GM18873 (cell line): ENCODE results near the gene C2orf49.

Source experiments
- ATAC-seq: cut with Tn5 transposase; IDR thresholded peaks from one replicate; pipeline ENCODE4 v1.9.1; 2021; ENCODE audit warnings: mild to moderate bottlenecking, moderate library complexity, moderate number of reproducible peaks; ENCODE audit not compliant: unreplicated experiment, low FRiP score

The C2orf49 gene

DNA sequence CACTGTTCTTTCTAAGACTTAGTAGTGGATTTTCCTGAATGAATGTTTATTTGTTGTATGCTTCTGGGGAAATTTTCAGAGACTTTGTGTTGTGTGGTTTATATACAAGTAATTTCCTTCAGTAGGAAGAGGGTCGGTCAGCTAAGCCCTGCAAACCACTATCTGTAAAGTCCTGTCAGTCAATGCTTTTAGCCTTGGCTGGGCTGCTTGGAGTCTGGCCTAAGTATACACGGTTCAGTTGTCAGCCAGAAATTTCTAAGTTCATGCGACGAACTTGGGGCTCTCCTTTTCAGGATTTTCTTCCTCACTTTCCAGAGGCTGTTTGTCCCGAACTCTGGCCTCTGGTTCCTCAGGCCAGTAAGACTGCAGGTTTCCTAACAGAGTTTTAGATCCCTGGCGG is 21.3 kb downstream of the C2orf49 start:
- ATAC-seq = no peak

GRCh38 chr2:105361102-105361889 is 24.0 kb downstream of the C2orf49 start:
- ATAC-seq = no peak

GRCh38 chr2:105362862-105363591 is 25.7 kb downstream of the C2orf49 start:
- no peak for ATAC-seq

DNA sequence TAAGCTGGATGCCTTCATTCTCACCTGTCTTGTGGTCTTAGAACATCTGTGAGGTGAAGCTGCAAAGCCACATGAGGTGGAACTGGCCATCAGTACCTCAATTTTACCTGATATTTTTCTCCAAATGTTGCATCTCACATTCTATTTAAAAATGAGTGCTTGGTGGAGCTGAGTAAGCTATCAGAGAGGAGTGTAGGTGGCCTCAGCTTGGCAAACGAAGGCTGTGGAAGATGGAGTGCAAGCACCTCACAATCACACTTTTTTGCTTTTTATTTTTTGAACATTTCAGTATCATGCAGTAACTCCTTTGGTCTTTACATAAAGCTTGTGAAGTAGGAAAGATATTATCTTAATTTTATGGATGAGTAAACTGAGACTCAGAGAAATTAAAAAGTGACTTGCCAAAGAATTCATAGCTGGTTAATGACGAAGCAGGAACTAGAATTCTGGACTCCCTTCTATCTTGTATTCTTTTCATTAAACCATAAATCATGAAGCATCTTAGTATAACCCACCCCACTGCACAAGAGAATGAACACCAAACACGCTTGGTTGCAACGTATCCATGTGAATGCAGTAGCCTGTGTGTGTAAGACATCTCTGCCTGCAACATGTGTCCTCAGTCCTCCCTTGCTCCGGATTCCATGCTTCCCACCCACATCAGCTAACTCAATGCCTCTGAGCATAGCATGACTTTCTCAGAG is 27.2 kb downstream of the C2orf49 start:
- ATAC-seq = no peak

DNA sequence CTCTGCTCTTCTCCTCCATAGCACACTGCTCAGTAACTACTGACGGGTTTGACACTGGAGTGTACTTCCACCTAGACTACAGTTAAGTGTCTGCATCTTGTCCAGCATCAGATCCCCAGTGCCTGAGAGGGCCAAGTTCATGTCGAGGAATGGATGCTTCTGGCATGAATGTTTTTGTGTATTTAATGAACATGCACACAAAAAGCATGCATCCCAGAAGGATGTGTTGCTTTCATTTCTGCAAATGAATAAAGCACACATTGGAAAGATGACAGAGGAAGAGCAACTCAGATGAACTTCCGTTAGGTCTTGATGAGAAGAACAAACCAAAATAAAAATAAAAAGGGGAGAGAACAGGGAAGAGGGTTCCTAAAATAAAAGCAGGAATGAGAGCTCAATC is 27.9 kb downstream of the C2orf49 start:
- ATAC-seq = no peak

DNA sequence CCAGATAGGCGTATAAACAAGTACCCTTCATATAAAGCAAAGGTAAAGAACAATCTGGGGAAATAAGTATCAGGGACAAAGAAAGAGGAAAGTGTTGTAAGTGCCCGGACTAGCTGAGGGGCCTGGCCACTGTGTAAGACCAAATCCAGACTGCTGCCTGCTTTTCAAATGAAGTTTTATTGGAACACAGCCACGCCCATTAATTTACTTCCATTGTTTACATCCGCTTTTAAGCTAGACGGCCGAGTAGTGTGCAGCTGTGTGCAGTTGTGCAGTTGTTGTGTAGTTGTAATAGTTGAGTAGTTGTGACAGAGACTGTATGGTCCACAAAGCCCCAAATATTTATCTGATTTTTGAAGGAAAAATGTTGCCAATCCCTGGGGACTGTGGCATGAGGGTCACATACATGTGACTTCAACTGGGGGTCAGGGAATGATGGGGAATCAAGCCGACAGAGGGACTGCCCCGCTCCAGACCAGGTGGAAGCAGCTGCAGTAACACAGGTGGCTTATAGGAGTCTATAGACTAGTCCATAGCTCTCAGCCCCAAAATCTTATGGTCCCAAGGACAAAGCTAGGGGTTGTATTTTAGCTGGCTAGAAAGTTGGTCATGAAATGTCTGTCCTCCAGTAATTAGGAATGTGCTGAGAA is 31.5 kb downstream of the C2orf49 start:
- no peak for ATAC-seq

- peak; percentile 92 for ATAC-seq
These were observed 32.7 kb downstream of the C2orf49 start for GRCh38 chr2:105369777-105370690.

GRCh38 chr2:105371156-105371555 is 33.8 kb downstream of the C2orf49 start:
- no peak for ATAC-seq

- ATAC-seq = no peak
These were observed 34.5 kb downstream of the C2orf49 start for GRCh38 chr2:105371810-105372209.

- ATAC-seq = no peak
These were observed 36.0 kb downstream of the C2orf49 start for GRCh38 chr2:105373344-105373781.

DNA sequence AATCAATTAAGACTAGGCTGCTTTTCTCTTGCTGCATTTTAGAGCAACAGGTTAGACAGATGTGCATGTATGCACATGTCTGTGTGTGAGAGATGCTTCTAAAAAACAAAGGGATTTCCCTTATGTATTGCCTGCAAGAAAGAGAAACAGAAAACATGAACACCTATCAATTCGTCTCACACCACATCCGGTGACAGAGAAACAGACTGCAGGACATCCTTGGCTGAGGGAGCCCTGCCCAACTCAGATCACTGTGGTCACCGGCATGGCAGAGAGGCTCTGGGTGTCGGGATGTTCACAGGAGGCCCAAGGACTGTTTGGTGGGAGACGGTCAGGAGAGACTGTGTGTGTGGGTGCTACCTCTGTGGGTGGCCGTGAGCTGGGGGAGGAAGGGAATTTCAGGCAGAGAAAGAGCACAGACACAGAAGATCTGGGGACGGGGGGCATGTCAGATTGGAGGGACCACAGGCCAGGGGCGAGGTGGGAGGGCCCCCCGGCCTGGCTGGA is 36.6 kb downstream of the C2orf49 start:
- ATAC-seq = peak; percentile 84

- ATAC-seq = no peak
These were observed 37.7 kb downstream of the C2orf49 start for GRCh38 chr2:105375001-105375561.

DNA sequence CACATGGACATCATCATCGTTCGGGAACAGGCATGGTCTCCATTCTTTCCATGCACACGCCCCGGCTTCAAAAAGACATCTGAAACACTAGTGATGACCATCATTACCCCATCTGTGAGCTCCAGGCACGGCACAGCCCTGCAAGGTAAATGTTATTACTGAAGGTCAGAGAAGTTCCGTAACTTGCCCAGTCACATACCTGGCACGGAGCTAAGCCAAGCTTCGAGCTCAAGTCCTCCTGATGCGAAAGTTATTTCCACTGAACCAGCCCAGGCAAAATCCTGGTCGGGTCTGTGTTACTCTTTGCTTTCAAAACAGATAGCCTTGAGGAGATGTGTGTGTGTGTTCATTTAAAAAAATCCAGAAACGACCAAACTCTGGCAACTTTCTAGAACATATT is 38.7 kb downstream of the C2orf49 start:
- ATAC-seq = no peak

DNA sequence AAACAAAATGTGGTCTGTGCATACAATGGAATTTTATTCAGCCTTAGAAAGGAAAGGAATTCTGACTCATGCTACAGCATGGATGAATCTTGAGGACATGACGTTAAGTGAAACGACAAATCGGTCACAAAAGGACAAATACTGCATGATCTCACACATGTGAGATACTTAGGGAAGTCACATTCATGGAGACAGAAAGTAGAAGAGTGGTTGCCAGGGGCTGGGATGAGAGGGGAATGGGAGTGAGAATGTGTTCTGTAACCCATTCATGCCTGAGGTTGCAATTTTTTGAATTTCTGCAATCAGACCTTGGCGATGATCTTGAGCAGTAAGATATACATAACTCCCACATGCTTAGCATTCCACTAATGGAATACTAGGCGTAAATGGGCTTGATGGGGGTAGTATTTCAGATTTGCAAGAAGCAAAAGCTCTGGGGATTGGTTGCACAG is 39.5 kb downstream of the C2orf49 start:
- no peak for ATAC-seq

DNA sequence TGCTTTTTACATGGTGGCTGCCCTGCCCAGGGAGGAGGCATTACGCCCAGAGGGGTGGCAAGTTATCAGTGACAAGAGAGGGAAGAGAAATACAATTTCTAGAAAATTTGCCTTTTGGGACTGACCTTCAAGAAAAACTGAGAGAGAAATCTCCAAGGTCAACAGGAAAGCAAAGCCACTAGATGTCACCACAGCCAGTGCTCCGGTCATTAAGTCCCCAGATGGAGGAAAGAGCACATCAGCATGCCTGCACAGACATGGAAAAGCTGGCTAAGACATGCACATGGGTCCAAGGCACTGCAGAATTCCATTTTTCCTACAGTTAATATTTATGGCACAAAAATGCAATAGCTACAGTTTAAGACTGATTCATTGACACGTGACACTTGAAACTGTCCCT is 40.5 kb downstream of the C2orf49 start:
- ATAC-seq = no peak

DNA sequence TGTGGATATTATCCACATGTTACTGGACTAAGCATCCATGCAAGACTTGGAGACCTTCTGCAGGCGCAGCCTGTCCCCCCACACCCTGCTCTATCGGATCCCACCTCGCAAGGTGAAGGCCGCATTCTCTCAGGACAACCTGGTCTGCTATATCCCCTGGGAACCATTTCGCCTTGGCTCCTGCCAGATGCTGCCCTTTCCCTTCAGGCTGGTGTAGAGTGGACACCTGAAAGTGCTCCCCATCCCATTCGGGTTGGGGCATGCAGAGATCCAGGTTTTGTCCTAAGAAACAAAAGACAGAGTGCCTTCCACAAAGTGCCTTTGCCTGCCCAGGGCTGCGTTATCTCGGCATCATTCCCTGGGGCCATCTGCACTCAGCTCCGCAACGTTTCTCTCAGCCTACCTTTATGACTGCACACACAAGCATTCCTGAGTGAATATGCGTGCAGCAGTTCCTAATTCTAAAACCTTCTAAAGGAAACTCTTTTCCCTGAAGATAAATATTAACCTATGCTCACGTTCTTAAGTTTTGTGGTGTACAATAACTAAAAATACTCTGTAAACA is 41.0 kb downstream of the C2orf49 start:
- ATAC-seq = no peak

GRCh38 chr2:105378921-105379383 is 41.6 kb downstream of the C2orf49 start:
- ATAC-seq = no peak

GRCh38 chr2:105379741-105380186 is 42.4 kb downstream of the C2orf49 start:
- ATAC-seq = no peak
